Measurements from ENCODE around the gene IP6K2.

Gene IP6K2

GRCh38 chr3:48690846-48691458 is 26.1 kb downstream of the IP6K2 start:
- no peak for DNase-seq (ENCODE audit: low read depth, low spot score)

DNA sequence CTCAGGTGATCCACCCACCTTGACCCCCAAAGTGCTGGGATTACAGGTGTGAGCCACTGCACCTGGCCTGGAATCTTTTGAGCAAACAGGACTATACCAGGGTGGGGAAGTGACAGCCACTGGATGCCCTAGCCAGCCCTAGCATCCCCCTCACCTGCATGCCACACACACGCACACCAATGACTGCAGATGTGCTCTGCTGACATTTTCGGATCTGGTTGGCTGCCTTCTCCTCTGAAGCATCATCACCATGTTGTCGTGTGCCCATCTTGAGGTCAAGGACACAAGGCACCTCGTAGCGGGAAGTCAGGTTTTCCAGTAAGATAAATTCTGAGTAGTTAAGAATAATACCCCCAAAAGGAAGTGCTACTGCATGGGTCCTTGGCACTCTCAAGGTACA is 27.6 kb downstream of the IP6K2 start:
- no peak for DNase-seq (ENCODE audit: low read depth, low spot score)

- DNase-seq (ENCODE audit: low read depth, low spot score): no peak
These were observed 28.3 kb downstream of the IP6K2 start for GRCh38 chr3:48688737-48689075.

DNA sequence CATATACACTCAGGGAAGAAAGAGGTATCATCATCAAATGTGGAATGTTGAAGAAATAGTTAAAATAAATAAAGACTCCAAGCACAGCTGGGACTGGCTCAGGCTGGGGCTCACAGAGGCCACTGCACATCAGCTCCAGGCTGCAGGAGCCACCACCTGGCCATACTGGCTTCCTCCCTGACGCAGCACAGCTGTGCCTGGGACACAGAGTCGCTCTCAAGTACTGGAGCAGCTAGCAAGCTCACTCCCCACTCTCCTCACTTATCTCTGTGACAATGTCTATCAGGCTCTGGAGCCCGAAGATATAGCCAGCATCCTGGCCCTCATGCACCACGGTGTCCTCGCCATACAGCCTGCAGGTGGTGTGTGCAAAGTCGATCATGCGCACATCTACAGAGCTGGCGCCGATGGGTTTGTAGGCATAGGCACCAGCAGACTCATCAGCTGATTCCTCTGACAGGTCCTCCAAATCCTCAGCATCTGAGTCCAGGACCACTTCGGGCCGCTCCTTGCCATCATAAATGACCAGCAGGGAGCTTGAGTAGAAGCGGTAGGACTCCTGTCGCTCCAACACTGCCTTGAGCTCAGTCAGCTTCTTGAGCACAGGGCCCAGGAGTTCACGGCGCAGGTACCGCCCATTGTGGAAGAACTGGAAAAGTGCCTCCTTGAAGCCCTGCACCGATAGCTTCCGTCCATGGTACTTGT is 28.8 kb downstream of the IP6K2 start:
- no peak for DNase-seq (ENCODE audit: low read depth, low spot score)

- DNase-seq (ENCODE audit: low read depth, low spot score): no peak
These were observed 29.8 kb downstream of the IP6K2 start for GRCh38 chr3:48687220-48687678.

GRCh38 chr3:48686538-48687219 is 30.3 kb downstream of the IP6K2 start:
- no peak for DNase-seq (ENCODE audit: low read depth, low spot score)

DNA sequence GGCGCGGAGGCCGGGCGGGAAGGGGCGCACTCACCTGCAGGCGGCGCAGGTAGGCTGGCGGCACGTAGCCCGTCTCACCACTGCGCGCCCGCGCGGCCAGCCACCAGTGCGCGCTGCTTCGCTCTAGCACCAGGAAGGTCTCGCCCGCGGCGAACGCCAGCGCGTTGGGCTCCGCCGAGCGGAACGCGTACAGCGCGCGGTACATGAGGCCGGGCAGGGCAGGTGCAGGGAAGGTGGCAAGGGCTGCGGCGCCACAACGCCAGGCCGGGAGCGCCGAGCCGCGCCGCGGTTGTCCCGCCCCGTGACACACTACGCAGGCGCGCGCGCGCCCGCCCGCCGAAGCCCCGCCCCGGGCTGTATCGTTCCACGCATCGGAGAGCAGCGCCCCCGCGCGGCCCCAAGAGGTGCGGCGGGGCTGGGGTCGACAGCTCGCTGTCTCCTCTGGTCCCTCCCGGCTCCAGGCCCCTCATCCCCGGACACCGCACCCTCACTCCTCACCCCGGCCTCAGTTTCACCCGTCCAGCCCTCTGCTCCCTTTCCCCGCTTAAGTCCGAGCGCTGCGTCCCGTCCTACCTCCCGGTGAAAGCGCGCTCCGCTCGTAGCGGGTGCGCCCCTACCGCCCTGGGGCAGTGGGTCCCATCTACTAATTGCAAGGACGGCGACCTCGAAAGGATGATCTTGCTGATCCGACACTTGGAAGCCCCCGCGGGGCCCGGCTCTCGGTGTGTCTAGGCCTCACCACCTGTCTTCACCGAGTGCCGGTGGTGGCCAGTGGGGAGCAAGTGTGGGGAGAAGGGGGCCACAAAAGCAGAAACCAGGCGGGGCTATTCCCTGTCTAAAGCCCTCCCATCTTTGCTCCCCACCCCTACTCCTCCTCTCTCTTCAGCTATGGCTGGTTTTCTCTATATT is 31.2 kb downstream of the IP6K2 start, which contains the start of gene NCKIPSD:
NCKIPSD (minus strand) TSS at position 313 of the 909 bp plus-strand sequence; CDS start at position 205, 108 bp downstream.
- no peak for DNase-seq (ENCODE audit: low read depth, low spot score)

- DNase-seq (ENCODE audit: low read depth, low spot score): no peak
These were observed 31.8 kb downstream of the IP6K2 start for GRCh38 chr3:48685293-48685602.

DNA sequence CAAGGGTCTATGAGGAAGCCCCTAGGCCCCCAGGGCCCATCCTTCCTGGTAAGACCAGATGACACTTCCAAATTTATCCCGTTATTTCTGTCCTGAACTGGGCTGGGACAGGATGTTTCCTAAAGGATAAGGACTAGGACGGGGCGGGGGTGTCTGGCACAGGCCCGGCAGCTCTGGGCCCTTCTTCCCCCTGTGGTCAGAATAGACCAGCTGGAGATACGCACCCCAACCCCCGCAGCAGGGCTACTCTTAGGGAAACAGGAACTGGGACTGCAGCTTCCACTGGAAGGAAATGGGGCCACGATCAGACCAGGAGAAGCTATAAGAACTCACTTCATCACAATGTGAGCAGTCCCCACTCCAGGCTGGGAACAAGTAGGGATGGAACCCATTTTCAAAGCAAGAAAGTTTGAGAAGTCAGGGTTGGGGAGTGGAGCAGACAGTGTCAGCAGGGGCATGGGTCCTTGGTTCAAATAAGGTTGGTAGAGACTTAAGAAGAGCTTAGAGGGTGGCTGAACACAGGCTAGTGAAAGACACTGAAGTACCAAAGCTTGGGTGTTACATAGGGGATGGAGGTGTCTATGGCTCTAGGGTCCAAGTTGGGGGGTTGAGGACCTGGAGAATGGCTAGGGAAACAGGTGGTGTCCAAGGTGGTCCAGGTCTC is 32.4 kb downstream of the IP6K2 start:
- no peak for DNase-seq (ENCODE audit: low read depth, low spot score)

DNA sequence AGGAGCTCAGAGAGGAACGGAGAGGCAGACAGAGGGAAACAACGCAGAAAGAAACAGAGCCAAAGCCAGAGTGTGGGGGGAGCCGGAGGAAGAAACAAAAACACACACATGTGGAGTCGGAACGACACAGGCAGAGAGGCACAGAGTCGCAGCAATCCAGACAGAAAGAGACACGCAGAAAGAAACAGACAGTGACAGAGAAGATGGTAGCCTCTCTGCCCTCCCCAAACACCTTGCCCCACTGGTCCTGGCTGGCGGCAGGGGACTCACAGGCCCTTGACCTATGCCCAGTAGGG is 33.0 kb downstream of the IP6K2 start:
- no peak for DNase-seq (ENCODE audit: low read depth, low spot score)

DNA sequence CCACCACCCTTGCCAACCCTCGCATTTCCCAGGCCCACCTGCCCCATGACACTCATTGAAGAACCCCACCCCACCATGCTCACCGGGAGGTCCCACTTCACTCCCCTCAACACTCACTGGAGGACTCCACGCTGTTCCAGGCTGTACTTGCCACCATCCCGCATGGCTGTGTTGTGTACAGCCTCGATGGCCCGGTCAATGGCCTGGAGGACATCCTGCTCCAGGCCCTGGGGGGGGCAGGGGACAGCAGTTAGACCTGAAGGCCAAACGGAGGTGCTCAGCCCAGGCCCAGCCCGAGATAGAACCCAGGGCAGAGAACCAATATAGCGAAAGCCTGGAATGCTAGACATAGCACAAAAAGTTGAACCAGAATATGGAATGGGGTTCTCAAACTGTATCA is 34.2 kb downstream of the IP6K2 start:
- no peak for DNase-seq (ENCODE audit: low read depth, low spot score)

DNA sequence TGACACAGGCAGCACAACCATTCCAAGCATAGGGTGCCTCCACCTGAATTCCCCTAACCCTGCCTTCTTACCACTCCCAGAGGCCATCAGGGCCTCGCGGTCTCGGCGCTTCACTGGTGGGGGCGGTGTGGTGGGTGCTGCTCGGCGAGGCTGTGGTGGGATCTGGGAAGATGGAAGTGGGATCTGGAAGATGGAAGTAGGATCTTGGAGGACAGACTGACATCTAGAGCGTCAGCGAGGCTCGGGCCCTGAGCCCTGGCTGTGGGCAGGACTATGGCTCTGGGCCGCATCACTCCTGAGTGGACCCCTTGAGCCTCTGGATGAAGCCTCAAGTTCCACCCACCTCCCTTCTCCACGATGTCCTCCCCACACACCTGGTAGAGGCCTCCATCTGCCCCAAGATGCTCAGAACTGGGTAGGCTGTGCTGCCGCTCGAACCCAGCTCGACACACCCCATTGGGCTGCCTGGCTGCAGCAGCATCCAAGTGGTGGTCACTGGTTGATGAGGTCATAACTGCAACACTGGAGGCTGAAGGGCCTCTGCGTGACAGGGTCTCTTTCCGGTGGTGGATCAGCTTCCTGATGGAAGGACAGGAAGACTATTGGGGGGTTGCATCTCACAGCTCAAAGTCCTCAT is 34.9 kb downstream of the IP6K2 start:
- no peak for DNase-seq (ENCODE audit: low read depth, low spot score)

- DNase-seq (ENCODE audit: low read depth, low spot score): no peak
These were observed 35.5 kb downstream of the IP6K2 start for GRCh38 chr3:48681541-48681880.

GRCh38 chr3:48680811-48681540 is 36.0 kb downstream of the IP6K2 start:
- no peak for DNase-seq (ENCODE audit: low read depth, low spot score)

DNA sequence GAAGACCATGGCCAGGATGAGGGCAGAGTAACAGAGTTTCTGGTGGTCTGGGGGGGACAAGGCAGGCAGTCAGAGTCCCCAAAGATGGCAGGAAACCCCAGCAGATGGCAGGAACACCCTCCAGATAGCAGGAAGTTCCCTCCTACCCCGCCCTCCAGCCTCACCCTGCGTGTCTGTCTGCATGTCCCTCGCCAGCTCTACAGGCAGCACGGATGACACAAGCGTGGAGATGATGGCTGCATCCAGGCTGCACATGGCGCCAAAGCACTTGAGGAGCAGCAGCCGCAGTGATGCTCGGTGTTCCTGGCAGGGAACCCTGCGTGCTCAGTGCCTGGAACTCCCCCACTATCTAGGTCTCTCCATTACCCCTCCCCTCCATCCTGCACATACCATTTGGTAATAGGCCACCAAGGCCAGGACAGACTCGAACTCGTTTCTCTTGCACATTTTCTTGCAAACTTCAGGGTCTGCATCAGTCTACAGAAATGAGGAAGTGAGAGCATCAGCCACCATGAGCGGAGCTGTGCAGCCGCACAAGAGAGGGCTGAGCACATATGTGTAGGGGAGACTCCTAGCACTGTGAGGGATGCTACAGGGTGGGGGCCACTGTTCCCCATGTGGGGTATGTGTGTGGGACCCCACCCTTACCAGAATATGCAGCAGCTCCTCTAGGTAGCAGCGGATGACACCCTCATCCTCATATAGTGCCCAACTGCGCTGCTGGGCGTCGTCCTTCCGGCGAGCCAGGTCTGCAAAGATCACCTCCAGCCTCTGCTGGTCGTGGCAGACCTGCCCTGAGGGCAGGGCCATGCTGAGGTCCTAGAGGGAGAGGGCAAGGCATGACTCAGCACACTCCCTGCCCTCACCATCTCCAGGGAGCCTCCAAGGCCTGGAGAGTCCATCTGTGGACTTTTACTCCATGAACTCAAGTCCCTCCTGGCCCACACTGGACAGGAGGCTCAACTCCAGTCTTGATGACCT is 37.3 kb downstream of the IP6K2 start:
- no peak for DNase-seq (ENCODE audit: low read depth, low spot score)

DNA sequence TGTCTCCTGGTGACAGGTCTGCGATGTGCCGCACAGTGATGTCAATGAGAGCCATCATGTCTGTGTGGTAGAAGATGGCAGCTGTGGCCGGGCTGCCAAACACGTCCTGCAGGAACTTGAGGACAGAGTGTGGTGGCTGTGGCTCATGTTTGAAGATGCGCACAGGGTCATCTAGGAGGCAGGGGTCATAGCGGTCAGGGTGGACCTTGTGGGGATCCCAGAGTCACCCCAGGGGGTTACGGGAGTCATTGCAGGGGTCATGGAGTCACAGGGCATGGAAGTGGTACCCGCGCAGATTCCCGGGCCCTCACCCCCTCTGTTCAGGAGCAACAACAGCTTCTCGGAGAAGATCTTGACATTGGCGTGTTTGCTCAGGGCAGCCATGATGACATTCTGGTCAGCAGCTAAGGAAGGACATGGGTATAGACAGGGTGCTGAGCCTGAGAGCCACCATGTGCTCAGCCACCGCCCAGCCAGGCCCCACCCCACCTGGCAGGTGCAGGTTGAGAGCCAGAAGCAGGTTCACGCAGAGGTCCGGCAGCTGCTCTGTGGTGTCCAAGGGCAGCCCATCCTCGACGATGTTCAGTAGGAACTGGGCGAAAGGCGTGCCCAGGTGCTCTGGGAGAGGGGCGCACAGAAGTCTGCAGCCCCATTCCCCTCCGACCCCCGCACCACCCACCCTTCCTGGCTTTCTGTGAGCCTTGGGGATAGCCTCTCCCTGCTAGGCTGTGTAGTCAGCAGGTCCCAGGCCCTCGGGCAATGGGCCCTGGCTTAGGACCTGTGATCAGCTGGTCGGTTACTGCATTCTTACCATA is 38.2 kb downstream of the IP6K2 start:
- no peak for DNase-seq (ENCODE audit: low read depth, low spot score)

DNA sequence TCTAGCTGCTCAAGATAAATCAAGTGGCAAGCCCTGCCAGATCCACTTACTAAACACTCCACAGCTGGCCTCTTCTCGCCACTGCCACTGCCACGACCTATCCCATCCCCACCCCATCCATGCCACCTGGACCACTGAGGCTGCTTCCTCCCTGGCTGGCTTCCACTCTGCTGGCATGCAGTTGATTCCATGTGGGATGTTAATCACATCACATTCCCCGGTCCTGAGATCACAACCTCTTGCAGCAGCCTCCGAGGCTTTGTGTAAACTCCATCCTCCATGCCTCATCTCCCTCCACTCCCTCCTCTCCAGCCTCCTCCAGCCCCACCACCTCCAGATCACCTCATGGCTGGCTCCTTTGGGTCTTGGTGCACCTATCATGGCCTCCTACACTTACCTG is 39.0 kb downstream of the IP6K2 start:
- DNase-seq (ENCODE audit: low read depth, low spot score): no peak

- no peak for DNase-seq (ENCODE audit: low read depth, low spot score)
These were observed 42.5 kb downstream of the IP6K2 start for GRCh38 chr3:48674505-48674904.

GRCh38 chr3:48672522-48672921 is 44.5 kb downstream of the IP6K2 start:
- no peak for DNase-seq (ENCODE audit: low read depth, low spot score)

Data from smooth muscle cell of the brain vasculature (primary cell).